Stimulated activated CD4-positive, alpha-beta T cell treated with anti-CD3 and anti-CD28 coated beads, Interleukin-12 subunit alpha, Interleukin-12 subunit beta, amount 100 ng/mL, for 4 hours (primary cell): ENCODE results near the gene SLC43A2.

Experiments used
- DNase-seq: peaks from one replicate; pipeline ENCODE4 v3.0.0-alpha.2; 2020

The SLC43A2 gene

GRCh38 chr17:1560858-1561355, 67.7 kb downstream of the SLC43A2 start:
- DNase-seq = no peak

GRCh38 chr17:1560101-1560857, 68.4 kb downstream of the SLC43A2 start:
- DNase-seq = no peak

GRCh38 chr17:1559047-1560043, 69.3 kb downstream of the SLC43A2 start:
- DNase-seq = no peak

GRCh38 chr17:1558401-1558800, 70.2 kb downstream of the SLC43A2 start:
- no peak for DNase-seq

GRCh38 chr17:1557355-1558095, 71.1 kb downstream of the SLC43A2 start:
- no peak for DNase-seq

- DNase-seq = no peak
These were observed 72.8 kb downstream of the SLC43A2 start for GRCh38 chr17:1555651-1556471.

- DNase-seq = no peak
These were observed 73.7 kb downstream of the SLC43A2 start for GRCh38 chr17:1554751-1555540.

- no peak for DNase-seq
These were observed 75.0 kb downstream of the SLC43A2 start for GRCh38 chr17:1553354-1554266.

GRCh38 chr17:1552932-1553331, 75.7 kb downstream of the SLC43A2 start:
- no peak for DNase-seq

- DNase-seq = no peak
These were observed 76.9 kb downstream of the SLC43A2 start for GRCh38 chr17:1551741-1552140.

- no peak for DNase-seq
These were observed 80.6 kb downstream of the SLC43A2 start for GRCh38 chr17:1548032-1548431.

- DNase-seq = no peak
These were observed 82.2 kb downstream of the SLC43A2 start for GRCh38 chr17:1546292-1546922.

GRCh38 chr17:1545618-1546017, 83.0 kb downstream of the SLC43A2 start:
- DNase-seq = no peak

- DNase-seq = no peak
These were observed 86.3 kb downstream of the SLC43A2 start for GRCh38 chr17:1542316-1542715.

- DNase-seq = no peak
These were observed 87.2 kb downstream of the SLC43A2 start for GRCh38 chr17:1541367-1541904.

- DNase-seq = no peak
These were observed 88.8 kb downstream of the SLC43A2 start for GRCh38 chr17:1539811-1540210.

GRCh38 chr17:1535737-1536136, 92.9 kb downstream of the SLC43A2 start:
- DNase-seq = no peak

- no peak for DNase-seq
These were observed 94.8 kb downstream of the SLC43A2 start for GRCh38 chr17:1533661-1534325.
